ENCODE data around the gene FAM124B.
"Not testable (repeated sequence)": the region's sequence is repeated elsewhere in the genome, so short reads cannot be mapped to it uniquely, and the experiment has no call there.

The FAM124B gene

DNA sequence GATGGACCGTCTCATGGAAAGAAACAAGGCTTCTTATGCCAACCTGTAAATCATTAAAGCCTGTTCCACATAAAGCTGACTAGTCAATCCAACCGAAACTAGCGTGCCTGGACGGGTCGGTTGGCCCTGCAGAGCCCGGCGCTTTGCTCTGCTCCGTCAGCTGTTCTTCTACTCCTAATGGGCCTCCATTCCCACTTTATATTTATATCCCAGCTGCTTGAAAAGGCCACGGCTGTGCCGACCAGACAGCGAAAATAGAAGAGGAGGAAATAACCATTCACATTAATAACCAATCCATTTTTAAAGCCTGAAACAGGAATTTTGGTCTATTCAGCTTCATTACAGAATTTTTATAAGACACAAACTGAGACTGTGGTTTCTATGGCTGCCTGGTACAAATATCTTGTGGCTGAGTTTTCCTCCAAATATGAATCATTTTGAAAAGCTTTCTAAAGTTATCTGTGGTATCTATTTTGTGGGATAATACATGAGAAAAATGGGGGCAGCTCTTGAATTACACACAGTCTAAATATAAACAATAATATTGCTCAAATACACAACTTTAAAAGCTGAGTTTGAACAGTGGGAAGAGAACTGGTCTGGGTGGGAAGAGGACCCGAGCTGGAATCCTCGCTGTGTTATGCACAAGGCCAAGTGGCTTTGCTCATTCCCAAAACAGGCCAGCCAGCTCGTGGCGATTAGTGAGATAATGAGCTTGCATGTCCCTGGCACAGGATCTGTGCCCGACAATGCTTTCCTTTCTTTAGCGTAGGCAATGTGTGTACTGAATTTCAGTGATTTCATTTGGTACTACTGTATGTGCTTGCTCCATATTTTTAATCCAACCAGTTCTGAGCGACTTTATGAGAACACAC is 10.5 kb upstream of the FAM124B start:
- DNase-seq, result no peak

DNA sequence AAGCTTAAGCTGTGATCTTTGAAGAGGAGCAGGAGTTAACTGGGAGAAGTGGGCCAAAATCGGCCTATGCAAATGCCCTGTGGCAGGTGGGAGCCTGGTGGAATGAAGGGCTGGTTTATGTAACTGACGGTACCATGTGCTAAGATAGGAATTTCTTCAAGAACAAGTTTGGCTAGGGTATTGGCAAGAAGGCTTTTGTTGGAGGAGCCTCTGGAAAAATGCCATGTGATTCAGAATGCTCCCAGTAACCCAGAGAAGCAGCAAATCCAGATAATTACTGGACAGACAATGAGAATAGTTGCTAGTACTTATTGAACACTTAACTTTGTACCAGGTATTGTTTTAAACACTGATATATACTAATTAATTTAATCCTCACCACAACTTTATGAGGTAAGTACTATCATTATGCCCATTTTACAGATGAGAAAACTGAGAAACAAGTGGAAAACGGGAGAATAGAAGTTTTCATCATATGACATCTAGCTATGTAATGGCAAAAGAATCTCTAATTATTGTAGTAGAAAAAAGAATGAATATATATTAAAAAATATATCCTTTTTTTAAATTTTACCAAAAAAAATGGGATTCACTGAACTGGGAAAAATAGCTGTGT is 9.1 kb upstream of the FAM124B start:
- DNase-seq, result no peak

DNA sequence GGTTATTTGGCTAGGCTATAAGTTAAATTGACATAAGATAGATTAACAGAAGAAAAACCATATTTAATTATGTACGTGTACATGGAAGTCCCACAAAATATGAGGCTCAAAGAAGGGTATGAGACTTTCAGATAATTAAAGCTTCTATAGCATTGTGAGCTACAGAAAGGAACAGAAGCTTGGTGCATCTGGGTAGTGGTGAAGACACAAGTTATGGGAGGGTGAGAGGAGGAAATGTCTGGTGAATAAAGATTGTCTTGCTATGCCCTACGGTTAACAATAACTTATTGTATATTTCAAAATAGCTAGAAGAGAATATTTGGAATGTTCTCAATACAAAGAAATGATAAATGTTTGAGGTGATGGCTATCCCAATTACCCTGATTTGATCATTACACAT is 6.8 kb upstream of the FAM124B start:
- DNase-seq, result no peak

DNA sequence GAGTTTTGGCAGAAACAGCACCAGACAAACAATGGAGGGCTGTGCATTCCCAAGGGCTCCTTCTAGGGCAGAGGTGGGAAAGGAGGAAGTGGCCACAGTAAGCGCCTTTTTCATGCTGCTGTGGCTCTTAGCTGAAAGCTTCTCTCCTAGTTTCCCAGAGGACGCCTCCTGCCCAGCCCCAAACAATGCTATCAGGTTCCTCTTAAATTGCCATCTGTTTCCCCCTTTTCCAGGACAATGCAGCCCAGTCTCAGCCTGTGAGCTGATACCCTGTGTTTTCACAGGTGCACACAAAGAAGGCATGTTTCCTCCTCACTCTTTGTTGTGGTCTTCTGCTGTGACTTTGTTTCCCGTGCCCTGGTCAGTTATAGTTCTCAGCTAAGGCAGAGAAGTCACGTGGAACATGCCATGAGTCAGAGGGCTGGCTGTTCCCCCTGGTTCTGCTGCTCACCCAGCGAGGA is 5.4 kb upstream of the FAM124B start:
- no peak for DNase-seq

DNA sequence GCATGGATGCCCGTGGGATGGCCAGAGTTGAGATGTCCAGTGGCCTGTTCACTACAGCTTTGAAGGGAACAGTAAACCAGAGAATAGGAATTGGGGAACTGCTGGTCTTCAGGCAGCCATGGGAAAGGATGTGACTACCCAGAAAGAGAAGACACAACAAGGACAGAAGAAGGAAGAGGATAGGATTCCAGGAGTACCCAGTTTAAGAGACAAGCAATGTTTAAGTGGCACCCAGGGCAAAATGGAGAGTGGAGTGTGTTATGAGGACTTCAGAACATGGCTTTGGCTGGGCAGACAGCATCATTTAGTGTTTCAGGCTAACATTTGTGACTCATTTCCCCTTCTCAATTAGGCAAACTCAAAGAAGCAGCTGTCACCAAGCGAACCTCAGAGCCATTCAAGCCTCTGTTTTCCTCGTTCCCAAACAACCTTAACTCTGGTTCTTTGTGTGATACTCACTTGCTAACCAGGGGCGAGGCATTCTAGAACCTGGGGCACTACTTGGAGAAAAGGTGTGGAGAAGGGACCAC is 4.0 kb upstream of the FAM124B start:
- no peak for DNase-seq

DNA sequence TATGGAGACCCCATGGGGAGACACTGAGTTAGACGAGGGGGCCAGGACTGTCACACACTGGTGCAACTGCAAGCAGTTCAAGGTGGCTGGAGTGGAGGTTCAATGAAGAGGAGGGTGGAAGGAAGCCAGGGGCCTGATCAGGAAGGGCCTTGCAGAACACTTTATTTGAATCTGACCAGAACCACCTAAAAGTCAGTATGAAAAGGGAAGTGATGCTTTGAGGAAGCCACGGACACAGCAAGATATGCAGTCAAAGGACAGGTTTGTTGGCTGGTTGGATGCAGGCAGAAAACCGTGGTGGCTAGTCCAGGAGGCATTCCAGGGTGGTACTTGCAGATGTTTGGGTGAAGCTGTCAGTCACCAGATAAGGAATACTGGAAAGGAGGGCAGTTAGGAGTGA is 3.5 kb upstream of the FAM124B start:
- no peak for DNase-seq

DNA sequence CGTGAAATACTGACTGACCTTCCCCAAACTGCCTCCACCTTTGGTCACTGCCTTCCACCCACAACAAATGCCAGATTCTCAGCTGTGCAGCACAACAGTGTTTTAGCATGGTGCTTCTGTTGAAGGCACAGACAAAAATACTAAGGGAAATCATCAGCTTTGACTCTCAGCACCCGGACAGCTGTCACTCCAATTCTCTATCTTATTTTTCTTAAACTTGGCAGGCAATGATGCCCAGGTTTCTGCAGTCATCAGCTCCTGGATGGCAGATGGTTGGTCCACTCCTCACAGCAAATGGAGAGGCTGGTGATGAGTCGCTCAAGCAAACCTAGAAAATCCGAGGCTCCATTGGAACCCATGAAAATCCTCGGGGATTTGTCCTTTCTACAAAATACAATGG is 2.9 kb upstream of the FAM124B start:
- DNase-seq, result no peak

DNA sequence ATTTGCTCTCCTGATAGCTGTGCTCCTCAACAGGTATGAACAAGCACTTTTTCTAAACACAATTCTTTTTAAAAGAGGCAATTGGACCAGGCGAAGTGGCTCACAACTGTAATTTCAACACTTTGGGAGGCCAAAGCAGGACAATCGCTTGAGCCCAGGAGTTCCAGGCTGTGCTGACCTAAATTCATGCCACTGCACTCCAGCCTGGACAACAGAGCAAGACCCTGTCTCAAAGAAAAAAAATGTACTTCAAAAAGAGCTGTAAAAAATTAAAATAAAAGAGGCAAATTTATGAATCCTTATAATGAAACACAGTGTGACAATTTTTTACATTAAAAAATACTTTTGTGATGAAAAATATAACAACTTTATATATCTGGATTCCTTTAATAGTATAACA is 1.8 kb upstream of the FAM124B start:
- DNase-seq, result no peak

DNA sequence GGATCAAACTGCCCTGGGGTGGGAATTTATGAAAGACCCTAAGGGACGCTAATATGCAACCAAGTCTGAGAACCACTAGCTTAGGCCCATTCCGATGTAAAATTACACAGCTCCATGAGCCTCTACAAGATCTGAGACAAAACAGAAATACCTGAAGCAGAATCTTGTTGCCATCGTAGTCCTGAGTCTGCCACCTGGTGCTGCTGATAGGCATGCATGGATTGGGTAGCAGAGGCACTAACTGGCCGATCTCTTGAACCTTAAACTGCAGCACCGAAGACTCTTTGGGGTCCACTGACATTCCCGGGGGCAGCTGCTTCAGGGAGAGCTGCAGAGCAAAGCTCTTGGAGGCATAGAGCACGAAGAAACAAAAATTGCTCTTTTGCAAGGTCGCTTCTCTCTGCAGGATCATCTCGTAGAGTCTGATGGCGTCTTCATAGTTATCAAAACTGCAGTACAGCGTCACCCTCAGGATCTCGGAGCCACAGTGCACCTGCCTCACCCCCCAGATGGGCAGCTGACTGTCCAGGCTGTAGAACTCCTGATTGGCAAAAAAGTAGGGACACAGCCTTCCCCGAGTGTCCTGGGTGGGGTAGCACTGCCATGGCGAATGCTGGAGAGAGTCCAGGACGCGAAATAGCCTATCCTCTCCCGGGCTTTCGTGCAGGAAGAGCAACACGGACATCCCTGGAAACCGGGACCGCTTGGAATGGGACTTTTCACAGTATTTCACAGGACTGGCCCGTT is 848 bp downstream of the FAM124B start:
- no peak for DNase-seq

DNA sequence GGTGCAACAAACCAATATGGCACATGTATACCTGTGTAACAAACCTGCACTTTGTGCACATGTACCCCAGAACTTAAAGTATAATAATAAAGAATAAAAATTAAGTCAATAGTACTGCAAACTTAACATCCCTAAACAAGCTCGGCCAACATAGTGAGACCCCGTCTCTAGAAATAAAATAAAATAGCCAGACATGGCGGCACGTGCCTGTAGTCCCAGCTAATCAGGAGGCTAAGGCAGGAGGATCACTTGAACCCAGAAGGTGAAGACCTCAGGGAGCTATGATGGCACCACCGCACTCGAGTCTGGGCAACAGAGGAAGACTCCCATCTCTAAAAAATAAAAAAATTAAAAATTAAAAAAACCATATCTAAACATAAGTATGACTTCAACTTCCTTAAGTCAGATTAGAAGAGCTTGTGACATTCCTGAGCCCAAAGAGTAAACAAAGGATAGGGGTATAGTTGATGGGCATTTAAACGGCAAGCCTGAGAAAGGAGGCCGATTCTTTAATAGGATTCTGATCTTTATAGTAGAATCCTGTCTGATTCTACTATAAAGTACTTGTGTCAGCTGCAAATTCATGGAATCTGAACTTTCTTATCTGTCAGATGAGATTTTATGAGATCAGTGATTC is 1.6 kb downstream of the FAM124B start:
- no peak for DNase-seq

DNA sequence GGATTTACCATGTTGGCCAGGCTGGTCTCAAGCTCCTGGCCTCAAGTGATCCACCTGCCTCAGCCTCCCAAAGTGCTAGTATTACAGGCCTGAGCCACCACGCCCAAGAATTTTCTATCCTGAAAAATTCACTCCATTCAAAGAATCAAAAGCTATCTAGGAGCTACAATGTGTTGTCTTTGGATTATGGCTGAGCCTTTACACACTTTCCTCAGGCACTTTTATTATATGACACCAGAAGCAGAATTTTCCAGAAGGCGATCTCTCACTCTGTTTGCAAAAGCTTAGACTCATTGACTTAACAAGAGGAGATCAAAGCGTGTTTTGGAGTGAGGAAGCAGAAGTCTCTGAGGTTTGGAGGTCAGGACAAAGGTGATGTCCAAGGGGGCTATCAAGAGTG is 3.6 kb downstream of the FAM124B start:
- DNase-seq, result no peak

DNA sequence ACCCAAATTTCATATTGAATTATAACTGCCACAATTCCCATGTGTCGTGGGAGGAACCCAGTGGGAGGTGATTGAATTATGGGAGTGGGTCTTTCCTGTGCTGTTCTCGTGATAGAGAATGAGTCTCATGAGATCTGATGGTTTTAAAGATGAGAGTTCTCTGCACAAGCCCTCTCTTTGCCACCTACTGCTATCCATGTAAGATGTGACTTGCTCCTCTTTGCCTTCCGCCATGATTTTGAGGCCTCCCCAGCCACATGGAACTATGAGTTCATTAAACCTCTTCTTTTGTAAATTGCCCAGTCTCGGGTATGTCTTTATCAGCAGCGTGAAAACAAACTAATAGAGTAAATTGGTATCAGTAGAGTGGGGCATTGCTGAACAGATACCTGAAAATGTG is 4.8 kb downstream of the FAM124B start:
- DNase-seq, result not testable (repeated sequence)

DNA sequence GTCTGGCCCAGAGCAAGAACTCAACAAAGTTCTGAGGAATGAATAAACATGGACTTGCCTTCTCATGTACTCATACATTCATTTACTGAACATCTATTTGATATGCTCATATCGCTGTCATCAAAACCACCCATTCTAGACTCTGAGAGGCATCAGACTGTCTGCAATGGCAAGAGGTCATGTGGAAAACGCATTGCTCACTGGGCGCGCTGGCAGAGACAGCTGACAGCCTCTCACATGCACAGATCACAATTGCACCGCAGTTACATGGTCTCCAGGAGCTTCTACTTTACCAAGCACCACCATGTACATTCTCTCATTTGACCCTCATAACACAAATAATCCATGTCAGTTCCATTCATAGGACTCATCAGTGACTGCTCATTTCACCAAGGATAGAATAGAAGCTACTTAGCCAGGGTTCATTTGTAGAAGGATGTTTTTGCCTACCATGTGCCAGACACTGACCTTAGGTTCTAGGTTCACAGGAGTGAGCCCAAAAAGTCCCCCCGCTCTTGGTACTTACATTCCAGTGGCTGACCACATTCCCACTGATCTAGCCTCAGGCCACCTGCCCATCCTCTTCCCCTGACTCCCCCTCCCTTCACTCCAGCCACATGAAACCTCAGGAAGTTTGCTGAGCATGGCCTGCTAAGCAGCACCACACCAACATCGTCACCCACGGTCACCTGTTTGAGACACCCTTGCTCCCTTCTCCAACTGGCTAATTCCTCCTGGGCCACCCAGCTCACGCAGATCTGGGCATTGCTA is 6.1 kb downstream of the FAM124B start:
- no peak for DNase-seq

DNA sequence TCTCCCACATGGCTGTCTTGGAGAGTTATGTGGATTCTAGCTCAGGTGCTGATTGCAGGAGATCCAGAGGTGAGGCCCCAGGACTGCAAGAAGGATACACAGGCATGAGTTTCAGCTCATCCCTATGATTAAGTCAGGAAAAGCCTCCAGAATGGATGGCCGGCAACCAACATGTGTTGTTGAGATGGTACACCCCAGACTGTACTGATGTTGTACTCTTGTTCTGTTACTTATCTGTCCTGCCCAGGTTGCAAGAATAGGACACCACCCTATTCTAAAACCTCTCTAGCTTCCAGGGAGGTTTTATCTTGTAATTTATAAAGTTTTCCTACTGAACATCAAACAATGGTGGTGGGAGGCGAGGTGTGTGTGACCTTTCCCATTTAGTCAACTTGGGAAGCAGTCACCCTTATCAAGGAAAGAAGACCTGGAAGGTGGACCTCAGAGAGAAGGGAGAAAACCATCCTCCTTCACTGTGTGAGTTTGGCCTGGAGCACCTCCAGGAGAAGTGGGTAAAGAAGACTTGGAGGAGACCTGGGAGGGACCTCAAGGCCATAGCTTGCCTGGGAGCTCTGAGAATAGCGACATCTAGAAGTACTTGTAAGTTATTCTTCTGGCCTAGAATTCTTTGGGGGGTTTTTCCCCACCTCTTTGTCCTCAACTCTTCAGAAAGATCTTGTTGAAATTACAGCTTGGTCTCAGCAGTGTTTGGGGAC is 8.6 kb downstream of the FAM124B start:
- DNase-seq, result no peak

DNA sequence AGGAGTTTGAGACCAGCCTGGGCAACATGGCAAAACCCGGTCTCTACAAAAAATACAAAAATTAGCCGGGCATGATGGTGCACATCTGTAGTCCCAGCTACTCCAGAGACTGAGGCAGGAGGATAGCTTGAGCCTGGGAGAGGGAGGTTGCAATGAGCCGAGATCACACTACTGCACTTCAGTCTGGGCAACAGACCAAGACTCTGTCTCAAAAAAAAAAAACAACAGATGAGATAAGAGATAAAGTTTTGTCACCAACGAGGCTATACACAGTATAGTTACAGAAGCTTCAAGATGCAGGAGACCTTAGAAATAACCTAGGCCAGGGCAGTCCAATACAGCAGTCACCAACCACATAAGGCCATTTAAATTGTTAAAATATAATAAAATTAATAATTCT is 9.4 kb downstream of the FAM124B start:
- DNase-seq, result no peak

DNA sequence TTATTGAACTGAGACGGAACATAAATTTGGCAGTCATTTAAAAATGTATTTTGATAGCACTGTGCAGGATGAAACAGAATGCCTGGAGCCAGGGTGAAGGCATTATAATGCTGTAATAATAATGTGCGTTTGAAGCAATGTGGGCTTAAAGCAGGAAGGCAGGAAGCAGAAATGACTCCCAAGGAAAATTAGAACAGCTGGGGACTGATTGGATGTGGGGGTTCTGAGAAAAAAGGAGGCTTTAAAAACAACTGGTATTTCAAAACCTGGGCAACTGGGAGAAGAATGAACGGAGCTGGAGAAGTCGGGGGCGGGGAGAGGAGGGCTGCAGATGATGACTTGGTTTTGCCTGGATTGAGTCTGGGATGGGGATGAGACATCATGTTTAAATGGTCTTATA is 12.6 kb downstream of the FAM124B start:
- DNase-seq, result no peak

DNA sequence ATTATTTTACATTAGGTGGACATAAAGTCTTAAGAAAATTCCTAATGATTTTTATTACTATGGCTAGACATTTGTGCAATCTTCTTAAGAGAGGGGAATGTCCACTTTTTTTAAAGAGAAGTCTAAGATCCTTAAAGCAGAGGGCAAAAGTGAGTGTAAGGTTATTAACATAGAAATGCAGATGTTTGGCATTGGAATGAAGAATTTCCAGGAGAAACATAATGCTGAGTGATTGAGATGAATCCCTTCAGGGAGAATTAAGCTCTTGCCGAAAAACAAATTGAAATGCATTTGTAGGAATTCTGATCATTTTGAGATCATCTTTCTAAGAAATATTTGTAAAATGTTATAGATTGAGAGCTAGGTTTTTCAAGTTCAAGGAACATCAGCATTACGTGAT is 15.0 kb downstream of the FAM124B start:
- DNase-seq, result no peak

DNA sequence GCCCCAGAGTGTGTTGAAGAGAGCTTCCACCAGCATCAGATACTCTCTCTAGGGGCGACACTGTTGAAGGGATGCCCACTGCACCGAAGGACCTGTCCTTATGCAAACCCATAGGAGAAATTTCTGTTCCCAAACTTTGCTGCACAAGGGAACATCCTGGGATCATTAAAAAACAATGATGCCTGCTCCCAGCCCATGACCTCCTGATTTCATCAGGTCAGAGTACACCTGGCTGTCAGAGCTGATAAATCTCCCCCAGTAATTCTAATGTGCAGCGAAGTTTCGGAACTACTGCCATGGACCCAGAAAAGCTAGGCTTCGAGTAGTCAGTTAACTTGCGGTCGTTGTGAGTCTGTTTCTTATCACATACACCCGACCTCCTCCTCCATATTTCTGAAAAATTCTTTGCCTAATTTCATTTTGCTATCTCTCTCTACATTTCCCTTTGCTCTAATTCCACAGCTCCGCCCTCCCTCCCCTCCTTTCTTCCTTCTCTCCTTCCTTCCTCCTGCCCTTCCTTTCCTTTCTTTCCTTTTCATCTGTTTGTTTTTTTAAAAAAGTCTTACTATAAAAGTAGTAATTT is 18.8 kb downstream of the FAM124B start:
- no peak for DNase-seq

DNA sequence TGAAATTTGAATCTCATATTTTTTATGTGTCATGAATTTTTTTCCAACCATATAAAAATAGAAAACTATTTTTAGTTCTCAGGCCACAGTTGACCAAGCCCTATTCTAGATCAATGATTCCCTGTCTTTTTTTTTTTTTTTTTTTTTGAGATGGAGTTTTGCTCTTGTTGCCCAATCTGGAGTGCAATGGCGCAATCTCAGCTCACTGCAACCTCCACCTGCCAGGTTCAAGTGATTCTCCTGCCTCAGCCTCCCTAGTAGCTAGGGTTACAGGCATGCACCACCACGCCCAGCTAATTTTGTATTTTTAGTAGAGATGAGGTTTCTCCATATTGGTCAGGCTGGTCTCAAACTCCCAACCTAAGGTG is 19.6 kb downstream of the FAM124B start:
- not testable (repeated sequence) for DNase-seq

DNA sequence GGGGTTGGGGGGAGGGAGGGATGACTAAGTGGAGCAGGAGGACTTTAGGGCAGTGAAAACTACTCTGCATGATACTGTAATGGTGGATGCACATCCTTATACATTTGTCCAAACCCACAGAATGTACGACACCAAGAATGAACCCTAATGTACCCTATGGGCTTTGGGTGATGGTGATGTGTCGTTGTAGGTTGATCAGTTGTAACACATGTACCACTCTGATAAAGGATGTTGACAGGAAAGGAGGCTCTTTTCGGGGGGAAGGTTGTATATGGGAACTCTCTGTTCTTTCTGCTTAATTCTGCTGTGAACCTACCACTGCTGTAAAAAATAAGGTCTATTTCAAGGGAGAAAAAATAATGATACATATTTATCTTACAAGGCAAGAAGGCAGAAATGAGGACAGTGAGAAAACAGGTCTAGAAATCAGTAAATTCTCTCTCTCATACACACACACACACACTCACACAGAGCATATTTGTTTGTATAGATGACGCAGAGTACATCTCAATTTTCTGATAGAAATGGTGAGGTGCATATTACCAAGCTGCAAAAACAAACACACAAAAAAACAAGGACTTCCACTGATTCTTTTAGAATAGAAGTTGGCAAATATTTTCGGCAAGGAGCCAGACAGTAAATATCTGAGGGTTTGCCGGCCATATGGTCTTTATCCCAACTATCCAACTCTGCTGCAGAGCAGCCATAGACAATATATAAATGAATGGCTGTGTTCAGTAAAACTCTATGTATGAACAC is 20.2 kb downstream of the FAM124B start:
- DNase-seq, result no peak

DNA sequence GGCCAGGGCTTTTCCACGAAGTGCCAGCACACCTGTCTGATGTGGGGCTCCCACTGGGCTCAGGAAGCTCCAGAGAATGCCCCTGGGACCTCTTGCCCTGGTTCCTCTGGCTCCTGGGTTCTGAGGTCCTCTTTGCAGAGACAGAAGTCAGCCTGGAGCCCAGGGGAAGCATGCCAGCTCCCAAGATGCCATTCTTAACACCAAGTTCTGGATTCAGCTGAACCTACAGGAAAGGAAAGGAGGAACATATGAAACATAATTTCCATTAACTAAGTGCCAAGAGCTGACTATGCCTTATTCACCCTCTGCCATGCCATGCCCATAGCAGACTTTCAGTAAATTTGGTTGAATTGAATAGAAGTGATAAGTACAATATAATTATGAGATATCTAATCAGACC is 21.9 kb downstream of the FAM124B start:
- DNase-seq, result no peak

All from NCI-H1048 (cell line).